H1 (cell line): ENCODE measurements around the gene ZNF823. TPM values are rescaled to one million over a fixed set of nuclear protein-coding genes. Genes with fewer than 3 reads are reported as not detected.

Experiments
- CTCF ChIA-PET: fragments of 300-600 bp; sonication (Branson Sonifier 250); formaldehyde crosslinking; loops from one replicate; lab custom pipeline; 2021; ENCODE audit not compliant: partially characterized antibody; lab: Charles Lee
- POLR2A ChIA-PET: fragments of 300-600 bp; sonication (Branson Sonifier 250); formaldehyde crosslinking; loops from one replicate; lab custom pipeline; 2021; ENCODE audit warnings: inconsistent platforms; ENCODE audit not compliant: partially characterized antibody; lab: Charles Lee
- DNase-seq, 2 experiments: peaks; one replicate each; pipeline versions ENCODE4 v3.0.0 to v3.0.0-alpha.2; 2010 to 2022; ENCODE audit warnings: low spot score in 2 of 2, low read depth in 1 of 2, mixed read lengths in 1 of 2
- FAIRE-seq: peaks from 2 replicates; lab custom pipeline; 2011; peaks lifted over from hg19 to GRCh38; lab: Jason Lieb, UNC
- H2AFZ ChIP-seq: 2 replicates; pipeline ENCODE4 v1.8.1; 2012; ENCODE audit warnings: low read length, inconsistent platforms
- H2AK5ac ChIP-seq: 2 replicates; pipeline ENCODE4 v1.6.1; 2013; ENCODE audit warnings: low read depth, low read length
- H2BK120ac ChIP-seq: replicated peaks from 2 replicates; pipeline ENCODE3; 2013; ENCODE audit warnings: low read depth, low read length, inconsistent platforms
- H2BK12ac ChIP-seq: 2 replicates; pipeline ENCODE4 v1.6.1; 2013; ENCODE audit warnings: low read depth, low read length
- H2BK15ac ChIP-seq: 2 replicates; pipeline ENCODE4 v1.6.1; 2013; ENCODE audit warnings: low read length
- H2BK20ac ChIP-seq: 2 replicates; pipeline ENCODE4 v1.6.1; 2013; ENCODE audit warnings: low read length
- H2BK5ac ChIP-seq: 2 replicates; pipeline ENCODE4 v1.6.1; 2013; ENCODE audit warnings: low read depth, low read length
- H3K14ac ChIP-seq: 2 replicates; pipeline ENCODE4 v1.6.1; 2013; ENCODE audit warnings: inconsistent platforms; ENCODE audit not compliant: insufficient read length
- H3K18ac ChIP-seq: 2 replicates; pipeline ENCODE4 v1.6.1; 2013; ENCODE audit warnings: low read length; ENCODE audit errors: extremely low read depth
- H3K23ac ChIP-seq: 2 replicates; pipeline ENCODE4 v1.6.1; 2013; ENCODE audit warnings: inconsistent platforms; ENCODE audit not compliant: insufficient read length
- H3K23me2 ChIP-seq: 2 replicates; pipeline ENCODE4 v1.6.1; 2013; ENCODE audit warnings: low read depth, low read length
- H3K27ac ChIP-seq: 2 replicates; pipeline ENCODE4 v1.6.1; 2011; ENCODE audit warnings: low read depth, low read length, inconsistent platforms
- H3K27me3 ChIP-seq, 4 experiments: replicated peaks in 1 of 4; 1 replicate in 1 of 4; 2 replicates in 3 of 4; pipeline versions ENCODE4 v1.6.1 to v1.8.1; 2011 to 2013; ENCODE audit warnings: low read length in 3 of 4, mild to moderate bottlenecking in 3 of 4, inconsistent platforms in 2 of 4, mixed read lengths in 2 of 4, moderate library complexity in 1 of 4; ENCODE audit not compliant: control insufficient read depth in 3 of 4, insufficient read depth in 3 of 4; ENCODE audit errors: extremely low read depth in 1 of 4
- H3K36me3 ChIP-seq, 4 experiments: 2 replicates each; pipeline versions ENCODE4 v1.6.1 to v1.8.1; 2011 to 2013; ENCODE audit warnings: mild to moderate bottlenecking in 4 of 4, low read length in 3 of 4, moderate library complexity in 2 of 4, control low read depth in 1 of 4, inconsistent platforms in 1 of 4; ENCODE audit not compliant: insufficient read depth in 4 of 4, control insufficient read depth in 2 of 4
- H3K4ac ChIP-seq: replicated peaks from 2 replicates; pipeline ENCODE3; 2013; ENCODE audit warnings: low read length, low read depth, mixed read lengths, inconsistent platforms; ENCODE audit not compliant: insufficient read length
- H3K4me1 ChIP-seq, 4 experiments: replicated peaks in 1 of 4; 1 replicate in 1 of 4; 2 replicates in 3 of 4; pipeline versions ENCODE4 v1.6.1 to v1.8.1; 2011 to 2013; ENCODE audit warnings: low read length in 3 of 4, inconsistent platforms in 2 of 4, mixed read lengths in 1 of 4; ENCODE audit not compliant: insufficient read depth in 4 of 4, control insufficient read depth in 3 of 4
- H3K4me2 ChIP-seq, 2 experiments: 2 replicates each; pipeline versions ENCODE4 v1.6.1 to v1.8.1; 2011 to 2013; ENCODE audit warnings: low read depth in 2 of 2, low read length in 2 of 2, control low read depth in 1 of 2, inconsistent platforms in 1 of 2, mild to moderate bottlenecking in 1 of 2; ENCODE audit not compliant: insufficient read depth in 1 of 2
- H3K4me3 ChIP-seq, 4 experiments: fragments of 200-600, 300-600 bp in 1 of 4; sonication (generic), shearing (Covaris generic), sonication (Bioruptor Twin) in 1 of 4; 2 replicates each; pipeline versions ENCODE4 v1.5.1 to v1.8.1; 2011 to 2016; ENCODE audit warnings: low read length in 4 of 4, low read depth in 3 of 4, control low read depth in 2 of 4, inconsistent platforms in 2 of 4, mild to moderate bottlenecking in 2 of 4, mixed read lengths in 1 of 4, moderate library complexity in 1 of 4; ENCODE audit not compliant: insufficient read depth in 2 of 4; ENCODE audit errors: extremely low read depth in 1 of 4
- H3K56ac ChIP-seq: replicated peaks from 2 replicates; pipeline ENCODE3; 2013; ENCODE audit warnings: low read depth, mild to moderate bottlenecking, mixed read lengths, low read length, inconsistent platforms; ENCODE audit not compliant: insufficient read length
- H3K79me1 ChIP-seq: 2 replicates; pipeline ENCODE4 v1.6.1; 2013; ENCODE audit warnings: low read depth, low read length, control low read depth
- H3K79me2 ChIP-seq, 2 experiments: 2 replicates each; pipeline versions ENCODE4 v1.6.1 to v1.8.1; 2012 to 2013; ENCODE audit warnings: low read length in 2 of 2, mild to moderate bottlenecking in 2 of 2, inconsistent platforms in 1 of 2; ENCODE audit not compliant: insufficient read depth in 2 of 2, control insufficient read depth in 1 of 2
- H3K9ac ChIP-seq, 4 experiments: replicated peaks in 1 of 4; 1 replicate in 1 of 4; 2 replicates in 3 of 4; pipeline versions ENCODE4 v1.6.1 to v1.8.1; 2011 to 2013; ENCODE audit warnings: low read depth in 3 of 4, low read length in 3 of 4, control low read depth in 2 of 4, mild to moderate bottlenecking in 2 of 4, moderate library complexity in 2 of 4, inconsistent platforms in 1 of 4; ENCODE audit errors: extremely low read depth in 1 of 4
- H3K9me3 ChIP-seq, 2 experiments: 2 replicates each; pipeline versions ENCODE4 v1.6.1 to v1.8.1; 2012 to 2013; ENCODE audit warnings: mild to moderate bottlenecking in 2 of 2, moderate library complexity in 2 of 2, control low read depth in 1 of 2, inconsistent platforms in 1 of 2, low read depth in 1 of 2, low read length in 1 of 2, mixed read lengths in 1 of 2; ENCODE audit not compliant: insufficient read depth in 2 of 2
- H4K20me1 ChIP-seq, 2 experiments: replicated peaks in 1 of 2; 2 replicates each; pipeline versions ENCODE3 to v1.8.1; 2011 to 2013; ENCODE audit warnings: inconsistent platforms in 2 of 2, low read length in 2 of 2, mild to moderate bottlenecking in 1 of 2; ENCODE audit not compliant: insufficient read depth in 2 of 2, control insufficient read depth in 1 of 2
- H4K5ac ChIP-seq: 2 replicates; pipeline ENCODE4 v1.6.1; 2013; ENCODE audit warnings: low read length, low read depth, mixed read lengths, inconsistent platforms; ENCODE audit not compliant: insufficient read length
- H4K8ac ChIP-seq: 2 replicates; pipeline ENCODE4 v1.8.0; 2013; ENCODE audit warnings: mild to moderate bottlenecking, moderate library complexity, low read length, inconsistent platforms; ENCODE audit not compliant: insufficient read depth; ENCODE audit errors: extremely low read depth
- H4K91ac ChIP-seq: replicated peaks from 2 replicates; pipeline ENCODE3; 2013; ENCODE audit warnings: low read length, mixed read lengths, inconsistent platforms; ENCODE audit not compliant: insufficient read length
- CHD2 ChIP-seq: IDR thresholded peaks from 2 replicates; pipeline ENCODE4 v1.6.1; 2012; ENCODE audit warnings: low read length, improper control_type of control experiment
- HDAC2 ChIP-seq, 2 experiments: fragments of 300-600 bp in 1 of 2; sonication (generic) in 1 of 2; IDR thresholded peaks; 2 replicates each; pipeline ENCODE4 v1.6.1; 2011 to 2012; ENCODE audit warnings: low read depth in 2 of 2, low read length in 2 of 2, mild to moderate bottlenecking in 2 of 2, moderate library complexity in 2 of 2, borderline replicate concordance in 1 of 2, inconsistent platforms in 1 of 2
- NANOG ChIP-seq: IDR thresholded peaks from 2 replicates; pipeline ENCODE4 v1.6.1; 2011; ENCODE audit warnings: low read length, low read depth, mild to moderate bottlenecking, inconsistent platforms; ENCODE audit not compliant: insufficient read depth, poor library complexity, severe bottlenecking
- SP1 ChIP-seq: IDR thresholded peaks from 2 replicates; pipeline ENCODE4 v1.6.1; 2011; ENCODE audit warnings: low read depth, low read length
- TCF12 ChIP-seq: IDR thresholded peaks from 2 replicates; pipeline ENCODE4 v1.6.1; 2011; ENCODE audit warnings: low read depth, mild to moderate bottlenecking, low read length
- YY1 ChIP-seq: IDR thresholded peaks from 2 replicates; pipeline ENCODE4 v1.6.1; 2011; ENCODE audit warnings: low read depth, mild to moderate bottlenecking, low read length
- WGBS, 2 experiments: shearing (Covaris generic) in 1 of 2; methylation state at CpG; one replicate each; pipeline versions ENCODE4 v1.1.6 to v1.1.7; 2013 to 2015; ENCODE audit warnings: low lambda C conversion rate in 2 of 2, mixed read lengths in 2 of 2, inconsistent platforms in 1 of 2, low coverage in 1 of 2, missing lambda C conversion rate in 1 of 2; ENCODE audit not compliant: insufficient replicate concordance in 2 of 2, insufficient coverage in 1 of 2, insufficient read length in 1 of 2; ENCODE audit errors: extremely low coverage in 1 of 2, missing lambda C conversion rate in 1 of 2; 5-methylcytosine and 5-hydroxymethylcytosine counted together
- polyA plus RNA-seq, 7 experiments: library from polyadenylated mRNA; depleted of rRNA in 3 of 7; stranded (reverse) in 5 of 7; unstranded in 2 of 7; fragments of >200 nt in 5 of 7; fragments of 200-250 nt in 2 of 7; gene quantifications; 1 replicate in 5 of 7; 2 replicates in 1 of 7; 4 replicates in 1 of 7; pipeline versions ENCODE4 v1.2.1 to v1.2.3, GENCODE V29; 2011 to 2013; ENCODE audit warnings: missing spikeins in 2 of 7, mixed read lengths in 2 of 7
- total RNA-seq: library from RNA; stranded (reverse); fragmentation: NEBNext Ultra II Directional; extraction: Animal tissue kit (Norgen Biotek cat#: 25700); gene quantifications from 2 replicates; pipeline ENCODE4 v1.2.1, GENCODE V29; 2021
- TF ChIP-seq, protein P1 (sequence below), 3 experiments: IDR thresholded peaks; 1 replicate in 2 of 3; 2 replicates in 1 of 3; pipeline versions ENCODE4 v1.5.1 to v1.6.1; 2011; ENCODE audit warnings: low read length in 3 of 3, mild to moderate bottlenecking in 3 of 3, inconsistent platforms in 2 of 3, low read depth in 1 of 3, moderate library complexity in 1 of 3; ENCODE audit not compliant: insufficient read depth in 1 of 3; ENCODE audit errors: control extremely low read depth in 1 of 3

The ZNF823 gene
- total and polyA plus RNA-seq, 2 of the 8 experiments (the other 6 are each of a cell fraction or from before 2014, with no cell fraction given): 0.73 to 2.4 TPM

DNA sequence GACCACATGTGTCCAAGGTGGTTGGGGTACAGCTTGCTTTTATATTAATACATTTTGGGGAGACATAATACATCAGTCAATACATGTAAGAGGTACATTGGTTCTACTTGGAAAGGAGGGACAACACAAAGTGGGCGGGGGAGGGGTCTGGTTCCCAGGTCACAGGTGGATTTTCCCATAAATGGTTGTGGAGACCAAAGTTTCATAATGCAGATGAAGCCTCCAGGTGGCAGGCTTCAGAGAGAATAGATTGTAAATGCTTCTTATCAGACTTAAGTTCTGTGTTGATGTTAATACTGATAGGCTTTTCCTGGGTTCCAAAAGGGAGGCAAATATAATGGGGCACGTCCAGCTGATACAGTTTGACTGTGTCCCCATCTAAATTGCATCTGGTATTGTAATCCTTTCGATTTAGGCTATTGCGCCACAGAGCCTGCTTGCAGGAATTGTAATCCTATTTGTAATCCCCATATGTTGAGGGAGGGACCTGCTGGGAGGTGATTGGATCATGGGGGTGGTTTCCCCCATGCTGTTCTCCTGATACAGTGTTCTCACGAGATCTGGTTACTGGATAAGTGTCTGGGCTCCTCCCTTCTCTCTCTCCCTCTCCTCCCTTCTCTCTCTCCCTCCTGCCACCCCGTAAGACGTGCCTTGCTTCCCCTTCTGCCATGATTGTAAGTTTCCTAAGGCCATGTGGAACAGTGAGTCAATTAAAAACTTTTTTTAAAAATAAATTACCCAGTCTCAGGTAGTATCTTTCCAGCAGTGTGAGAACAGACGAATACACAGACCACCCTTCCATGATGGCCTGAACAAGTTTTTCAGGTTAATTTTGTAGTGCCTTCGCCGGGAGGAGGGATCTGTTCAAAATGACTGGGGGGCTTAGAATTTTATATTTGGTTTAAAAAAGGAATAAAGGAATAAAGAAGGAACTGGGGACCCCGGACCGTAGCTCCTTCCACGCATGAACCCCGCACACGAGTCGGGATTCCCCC, 44.9 kb downstream of the ZNF823 start:
- Histone ChIP-seq H3K4ac (no peak overlapping the region), H3K18ac (no peak overlapping the region), H2BK20ac (no peak overlapping the region), H3K4me3 (peak overlapping the region; percentile 74 to 90 (median 83)), H2BK12ac (no peak overlapping the region), H4K91ac (no peak overlapping the region), H2BK5ac (no peak overlapping the region), H3K36me3 (peaks cover 0 to 4% (median 0%) of the 10 kb centered on the region in 4 experiments; a peak in 1 of 8 replicates), H3K9ac (peak overlapping the region; percentile 54 to 75 (median 72); a peak in 6 of 7 replicates), H3K9me3 (no peaks in the 10 kb centered on the region; a peak in 1 of 4 replicates), H3K27ac (no peak overlapping the region), H3K23me2 (no peaks in the 10 kb centered on the region), H2AFZ (no peak overlapping the region), H3K14ac (no peak overlapping the region), H2BK120ac (no peak overlapping the region), H4K8ac (no peak overlapping the region), H3K23ac (no peak overlapping the region), H3K4me2 (peak overlapping the region; percentile 63 to 69), H3K27me3 (peaks cover 0 to 6% (median 1%) of the 10 kb centered on the region in 4 experiments; a peak in 3 of 7 replicates), H3K56ac (no peak overlapping the region), H3K79me1 (no peaks in the 10 kb centered on the region), H3K4me1 (peaks cover 0 to 4% (median 2%) of the 10 kb centered on the region in 4 experiments; a peak in 4 of 7 replicates), H4K20me1 (no peaks in the 10 kb centered on the region), H2AK5ac (no peak overlapping the region), H4K5ac (no peak overlapping the region), H2BK15ac (no peak overlapping the region), H3K79me2 (peaks cover 0 to 6% of the 10 kb centered on the region in 2 experiments; a peak in 1 of 4 replicates)
- CTCF ChIA-PET: interaction anchor here (0.9 to 1.2 kb wide), 3 partner anchors 19 to 119 kb away, joined by 3 read pairs; no protein-coding TSS in a partner anchor
- FAIRE-seq (peak; percentile 50), DNase-seq (peak; percentile 44 to 57)
- WGBS, 2 experiments: 20% methylated on average over 16 of the region's 16 CpGs; no CpG with 5 or more reads in 1 of the 2 experiments
- POLR2A ChIA-PET: interaction anchor here (0.8 to 2.1 kb wide), 12 partner anchors 8 to 463 kb away, joined by 3 to 9 read pairs (median 4); partner anchors contain the start of genes ZNF491, ZNF625 and ZNF823
- TF ChIP-seq CHD2: peak; percentile 92
- TF ChIP-seq, protein P1, sequence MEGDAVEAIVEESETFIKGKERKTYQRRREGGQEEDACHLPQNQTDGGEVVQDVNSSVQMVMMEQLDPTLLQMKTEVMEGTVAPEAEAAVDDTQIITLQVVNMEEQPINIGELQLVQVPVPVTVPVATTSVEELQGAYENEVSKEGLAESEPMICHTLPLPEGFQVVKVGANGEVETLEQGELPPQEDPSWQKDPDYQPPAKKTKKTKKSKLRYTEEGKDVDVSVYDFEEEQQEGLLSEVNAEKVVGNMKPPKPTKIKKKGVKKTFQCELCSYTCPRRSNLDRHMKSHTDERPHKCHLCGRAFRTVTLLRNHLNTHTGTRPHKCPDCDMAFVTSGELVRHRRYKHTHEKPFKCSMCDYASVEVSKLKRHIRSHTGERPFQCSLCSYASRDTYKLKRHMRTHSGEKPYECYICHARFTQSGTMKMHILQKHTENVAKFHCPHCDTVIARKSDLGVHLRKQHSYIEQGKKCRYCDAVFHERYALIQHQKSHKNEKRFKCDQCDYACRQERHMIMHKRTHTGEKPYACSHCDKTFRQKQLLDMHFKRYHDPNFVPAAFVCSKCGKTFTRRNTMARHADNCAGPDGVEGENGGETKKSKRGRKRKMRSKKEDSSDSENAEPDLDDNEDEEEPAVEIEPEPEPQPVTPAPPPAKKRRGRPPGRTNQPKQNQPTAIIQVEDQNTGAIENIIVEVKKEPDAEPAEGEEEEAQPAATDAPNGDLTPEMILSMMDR (IDR thresholded peaks at IDR 0.05; ENCODE audit: control extremely low read depth in 1 of 3, insufficient read depth in 1 of 3, low read depth in 1 of 3, low read length in 3 of 3): peak in 1 of 3 experiments; percentile 7; a peak in 1 of 4 replicates
- no peak for TF ChIP-seq HDAC2 (IDR thresholded peaks at IDR 0.05; ENCODE audit: borderline replicate concordance in 1 of 2, low read depth in 2 of 2, low read length in 2 of 2)
- peak; percentile 39; the same call in 1 of the 2 replicates for TF ChIP-seq YY1
- no peak for TF ChIP-seq TCF12
- TF ChIP-seq SP1: peak; percentile 67
- TF ChIP-seq NANOG: peak; percentile 58
